A204.1 (cell line): ENCODE measurements around the gene TRAPPC3.
"Not testable (repeated sequence)": the region's sequence is repeated elsewhere in the genome, so short reads cannot be mapped to it uniquely, and the experiment has no call there.

Source experiments
- FAIRE-seq: peaks from 2 replicates; lab custom pipeline; 2012; peaks lifted over from hg19 to GRCh38; lab: Jason Lieb, UNC

Gene TRAPPC3

GRCh38 chr1:36149237-36149972 is at the start of gene TRAPPC3:
Gene TRAPPC3, minus strand, starts transcription at chr1:36149486. Its CDS starts 108 bp downstream, at chr1:36149378.
- FAIRE-seq: peak; percentile 95

DNA sequence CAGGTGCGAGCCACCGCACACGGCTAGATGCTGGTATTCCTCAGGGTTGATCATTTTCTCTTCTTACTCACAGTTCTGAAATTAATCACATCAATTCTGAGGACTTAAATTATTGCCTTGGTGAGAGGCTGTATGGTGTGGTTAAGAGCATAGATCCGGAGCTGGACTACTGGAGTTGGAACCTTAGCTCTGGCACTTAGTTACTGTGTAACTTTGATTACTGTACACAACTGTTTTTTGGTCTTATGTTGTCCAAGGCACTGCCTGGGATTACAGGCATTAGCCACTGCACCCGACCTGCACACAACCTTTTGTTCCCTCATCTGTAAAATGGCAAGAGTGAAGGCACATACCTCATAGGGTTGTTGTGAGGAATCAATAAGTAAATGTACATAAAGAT is 49.4 kb upstream of the TRAPPC3 start:
- no peak for FAIRE-seq

GRCh38 chr1:36196805-36197204 is 47.5 kb upstream of the TRAPPC3 start:
- FAIRE-seq: not testable (repeated sequence)

DNA sequence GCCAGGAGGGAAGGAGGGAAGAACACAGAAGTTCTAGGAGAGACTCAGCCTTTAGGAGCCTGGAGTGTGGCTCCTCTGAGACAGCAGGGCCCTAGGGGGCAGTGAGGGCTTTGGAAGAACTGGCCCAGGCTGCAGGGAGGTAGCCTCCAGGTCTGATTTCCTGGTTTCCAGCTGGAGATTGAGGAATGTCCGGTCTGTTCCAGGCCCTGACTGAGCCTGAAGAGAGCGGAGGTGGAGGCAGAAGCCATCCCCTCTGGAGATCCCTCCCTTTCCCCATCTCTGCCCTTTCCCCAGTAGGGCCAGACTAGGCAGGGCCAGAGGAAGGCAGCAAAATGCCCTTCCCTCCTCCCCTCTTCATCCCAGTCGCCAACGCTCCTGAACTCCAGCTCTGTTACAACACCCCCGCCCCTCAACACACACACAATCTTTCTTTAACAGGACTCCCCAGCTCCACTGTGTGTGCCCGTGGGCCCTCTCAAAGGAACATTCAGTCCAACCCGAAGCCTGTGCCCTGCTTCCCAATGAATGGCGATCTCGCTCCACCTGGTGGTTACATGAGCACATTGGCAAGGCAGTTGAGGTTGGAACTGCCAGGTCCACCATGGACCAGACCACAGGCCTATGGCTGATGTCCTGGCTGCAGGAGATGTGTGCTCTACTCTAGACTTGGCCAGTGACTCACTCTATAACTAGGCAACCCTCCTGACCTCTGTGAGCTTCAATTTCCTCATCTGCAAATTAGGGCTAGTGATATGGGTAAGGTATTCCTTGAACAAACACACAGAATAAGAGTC is 38.7 kb upstream of the TRAPPC3 start:
- FAIRE-seq: peak; percentile 97

- FAIRE-seq: peak; percentile 35
These were observed 34.1 kb upstream of the TRAPPC3 start for GRCh38 chr1:36183309-36183856.

DNA sequence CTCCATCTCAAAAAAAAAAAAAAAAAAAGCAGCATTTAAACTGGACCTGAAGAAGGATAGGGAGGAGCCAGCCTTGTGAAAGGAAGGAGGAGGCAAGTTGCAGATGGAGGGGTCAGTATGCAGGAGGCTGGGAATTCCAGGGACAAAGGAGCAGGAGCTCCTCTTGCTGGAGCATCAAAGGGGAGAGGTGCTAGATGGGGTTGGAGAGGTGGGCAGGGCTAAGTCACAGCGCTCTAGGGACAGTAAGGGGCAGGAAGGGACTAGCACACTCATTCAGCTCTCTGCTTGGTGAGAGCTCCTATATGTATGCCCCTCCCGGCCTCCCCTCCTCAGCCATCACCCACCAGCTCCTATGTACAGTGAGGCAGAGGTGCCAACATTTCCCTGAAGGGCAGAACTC is 33.4 kb upstream of the TRAPPC3 start:
- FAIRE-seq: no peak

GRCh38 chr1:36179220-36179600 is 29.9 kb upstream of the TRAPPC3 start:
- no peak for FAIRE-seq

- FAIRE-seq: no peak
These were observed 29.4 kb upstream of the TRAPPC3 start for GRCh38 chr1:36178471-36179219.

- FAIRE-seq: no peak
These were observed 28.5 kb upstream of the TRAPPC3 start for GRCh38 chr1:36177589-36178431.

DNA sequence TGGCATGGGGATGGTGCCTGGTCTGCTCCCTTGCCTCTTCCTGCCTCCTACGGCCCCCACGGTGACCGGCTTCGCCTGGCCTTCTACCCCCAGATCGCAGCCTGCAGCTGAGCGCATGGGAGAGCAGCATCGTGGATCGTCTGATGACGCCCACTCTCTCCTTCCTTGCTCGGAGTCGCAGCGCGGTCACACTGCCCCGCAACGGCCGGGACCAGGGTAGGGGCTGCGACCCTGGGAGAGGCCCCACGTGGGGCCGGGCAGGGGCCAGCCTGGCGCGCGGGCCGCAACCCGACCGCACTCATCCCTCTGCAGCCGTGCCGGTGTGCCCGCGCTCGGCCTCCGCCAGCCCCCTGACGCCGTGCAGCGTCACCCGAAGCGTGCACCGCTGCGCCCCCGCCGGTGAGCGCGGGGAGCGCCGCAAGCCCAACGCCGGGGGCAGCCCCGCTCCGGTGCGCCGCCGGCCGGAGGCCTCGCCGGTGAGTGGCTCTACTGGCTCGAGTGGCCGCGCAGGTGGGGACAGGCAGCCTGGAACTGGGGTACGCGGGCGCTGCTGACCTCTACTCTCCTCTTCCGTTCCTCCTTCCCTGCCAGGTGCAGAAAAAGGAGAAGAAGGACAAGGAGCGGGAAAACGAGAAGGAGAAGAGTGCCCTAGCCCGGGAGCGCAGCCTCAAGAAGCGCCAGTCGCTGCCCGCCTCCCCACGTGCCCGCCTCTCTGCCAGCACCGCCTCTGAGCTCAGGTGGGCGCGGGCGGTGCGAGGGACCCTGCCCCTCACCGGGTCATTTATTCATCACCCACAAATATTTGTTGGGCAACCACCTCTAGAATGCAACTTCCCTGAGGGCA is 27.0 kb upstream of the TRAPPC3 start:
- no peak for FAIRE-seq

- FAIRE-seq: no peak
These were observed 26.1 kb upstream of the TRAPPC3 start for GRCh38 chr1:36175137-36176095.

DNA sequence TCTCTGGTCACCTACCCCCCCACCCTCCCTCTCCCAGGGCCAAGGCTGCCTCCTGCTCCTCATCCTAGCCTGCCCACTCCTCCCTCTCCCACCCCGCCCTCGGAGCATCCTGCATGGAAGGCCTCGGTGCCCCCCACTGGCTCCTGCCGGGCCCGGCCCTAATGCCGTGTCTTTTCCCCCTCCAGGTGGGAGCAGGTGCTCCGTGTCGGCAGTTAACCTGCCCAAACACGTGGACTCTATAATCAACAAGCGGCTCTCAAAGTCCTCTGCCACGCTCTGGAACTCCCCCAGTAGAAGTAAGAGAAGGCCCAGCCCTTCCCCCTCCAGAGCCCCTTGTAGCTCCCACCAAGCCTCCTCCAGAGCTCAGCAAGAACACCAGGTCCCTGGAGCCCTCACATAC is 25.4 kb upstream of the TRAPPC3 start:
- FAIRE-seq: no peak

DNA sequence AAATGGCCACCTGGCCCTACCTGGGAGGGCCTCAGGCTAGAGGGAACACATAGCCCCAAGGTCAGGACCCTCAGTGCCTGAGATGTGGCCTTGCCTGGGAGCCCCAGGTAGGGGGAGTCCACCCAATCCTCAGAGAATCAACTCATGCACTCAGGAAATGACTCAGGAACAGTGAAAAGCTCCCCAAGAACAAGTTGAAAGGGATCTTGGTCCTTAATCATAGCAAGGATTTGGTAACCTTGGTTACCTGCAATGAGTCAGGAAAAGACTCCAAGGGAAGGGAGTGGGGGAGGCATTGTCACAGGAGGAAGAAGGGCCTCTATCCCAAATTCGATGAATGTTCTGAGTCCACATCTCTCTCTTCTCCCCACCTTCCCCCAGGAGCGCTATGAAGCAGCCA is 23.7 kb upstream of the TRAPPC3 start:
- no peak for FAIRE-seq

DNA sequence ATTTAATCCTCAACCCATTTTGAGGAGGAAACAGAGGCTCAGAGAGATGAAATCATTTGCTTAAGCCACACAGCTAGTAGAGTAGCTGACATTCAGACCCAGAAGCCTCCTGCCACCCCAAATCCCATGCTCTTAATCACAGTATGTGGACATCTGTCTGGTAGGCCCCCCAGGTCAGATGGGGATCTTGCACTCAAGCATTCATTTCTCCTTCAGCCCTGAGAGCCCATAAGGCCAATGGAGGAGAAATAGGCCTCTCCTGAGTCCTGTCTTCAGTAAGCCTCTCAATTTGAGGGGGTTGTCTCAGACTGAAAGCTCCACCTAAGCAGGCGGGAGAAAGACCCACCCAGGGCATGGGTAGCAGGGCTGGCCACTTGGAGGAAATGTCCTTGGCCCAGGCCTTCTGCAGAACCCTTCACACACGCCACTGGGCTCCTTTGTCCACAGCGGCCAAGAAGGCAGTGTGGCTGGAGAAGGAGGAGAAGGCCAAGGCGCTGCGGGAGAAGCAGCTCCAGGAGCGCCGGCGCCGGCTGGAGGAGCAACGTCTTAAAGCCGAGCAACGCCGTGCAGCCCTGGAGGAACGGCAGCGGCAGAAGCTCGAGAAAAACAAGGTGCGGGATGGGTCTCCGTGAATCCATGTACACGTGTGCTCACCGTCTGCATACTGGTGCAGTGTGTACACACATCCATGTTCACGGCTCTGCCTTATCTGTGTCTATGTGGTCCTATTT is 22.9 kb upstream of the TRAPPC3 start:
- no peak for FAIRE-seq

GRCh38 chr1:36170643-36171412 is 21.5 kb upstream of the TRAPPC3 start:
- FAIRE-seq: no peak

- no peak for FAIRE-seq
These were observed 19.2 kb upstream of the TRAPPC3 start for GRCh38 chr1:36168514-36168913.

DNA sequence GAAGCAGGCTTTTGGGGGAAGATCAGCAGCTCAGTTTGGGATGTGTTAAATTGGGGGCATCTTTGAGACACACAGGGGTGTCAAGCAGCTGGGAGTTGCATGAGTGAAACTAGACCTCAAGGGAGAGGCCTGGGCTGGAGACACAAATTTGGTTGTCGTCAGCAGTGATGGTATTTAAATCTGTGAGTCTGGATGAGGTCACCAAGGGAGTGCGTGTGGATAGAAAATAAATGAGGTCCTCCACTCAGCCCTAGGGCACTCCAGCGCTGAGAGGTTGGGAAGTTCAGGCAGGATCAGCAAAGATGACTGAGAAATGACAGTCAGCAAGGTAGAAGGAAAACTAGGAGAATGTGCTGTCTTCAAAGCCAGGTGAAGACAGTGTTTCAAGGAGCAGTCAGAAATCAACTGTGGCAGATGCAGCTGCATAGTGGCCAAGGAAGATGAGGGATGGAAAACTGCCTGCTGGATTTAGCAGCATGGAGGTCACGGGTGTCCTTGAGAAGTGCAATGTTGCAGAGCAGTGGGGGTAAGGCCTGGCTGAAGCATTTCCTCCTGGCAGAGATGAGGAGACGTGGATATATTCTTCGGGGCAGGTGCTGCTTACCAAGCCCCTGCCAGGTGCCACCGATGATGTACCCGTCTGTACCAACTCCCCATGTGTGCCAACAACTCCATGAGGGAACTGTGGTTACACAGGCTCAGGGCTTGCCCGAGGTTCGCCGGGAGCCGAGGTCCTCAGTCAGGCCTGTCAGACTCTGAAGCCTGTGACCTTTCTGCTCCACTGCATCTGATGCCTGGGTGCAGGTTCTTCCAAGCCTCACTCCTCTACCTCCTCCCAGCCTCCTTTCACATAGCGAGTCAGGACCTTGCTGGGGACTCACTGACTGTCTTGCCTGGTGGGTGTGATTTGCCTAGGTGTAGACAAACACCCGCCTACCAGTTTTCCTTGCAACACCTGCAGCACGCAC is 17.9 kb upstream of the TRAPPC3 start:
- FAIRE-seq: no peak
